GM19455 (cell line): ENCODE results near the gene SEMA6B.

Experiments
- ATAC-seq: cut with Tn5 transposase; IDR thresholded peaks from one replicate; pipeline ENCODE4 v1.9.1; 2021; ENCODE audit not compliant: unreplicated experiment

The SEMA6B gene

DNA sequence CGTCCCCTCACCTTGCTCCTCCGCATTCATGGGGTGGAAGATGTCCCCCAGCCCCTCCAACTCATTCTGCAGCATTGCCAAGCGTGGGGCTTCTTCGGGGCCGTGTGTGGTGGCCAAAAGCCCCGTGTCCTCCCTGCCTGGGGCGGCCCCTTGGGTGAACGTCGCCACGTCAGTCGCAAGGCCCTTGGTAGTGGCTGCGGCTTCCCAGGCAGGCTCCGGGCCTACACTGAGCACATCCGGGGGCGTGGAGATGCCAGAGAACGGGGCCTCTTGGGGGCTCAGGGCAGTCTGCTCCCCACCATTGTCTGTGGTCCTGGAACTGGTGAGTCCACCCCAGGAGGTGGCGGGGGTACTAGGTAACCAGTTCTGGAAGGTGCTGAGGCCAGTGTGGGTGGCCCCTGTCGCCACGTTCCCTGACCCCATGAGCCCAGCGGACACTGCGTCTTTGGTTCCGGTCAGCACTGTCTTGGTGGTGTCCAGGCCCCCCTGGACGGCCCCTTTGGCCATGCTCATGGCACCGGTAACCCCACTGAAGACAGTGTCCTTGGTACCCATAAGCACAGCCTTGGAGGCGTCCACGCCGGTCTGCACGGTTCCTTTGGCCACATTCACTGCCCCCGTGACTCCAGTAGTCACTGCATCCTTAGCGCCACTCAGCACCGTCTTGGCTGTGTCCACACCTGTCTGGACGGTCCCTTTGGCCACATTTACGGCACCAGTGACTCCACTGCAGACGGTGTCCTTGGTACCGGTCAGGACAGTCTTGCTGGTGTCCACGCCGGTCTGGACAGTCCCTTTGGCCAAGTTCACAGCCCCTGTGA is 48.8 kb downstream of the SEMA6B start:
- no peak for ATAC-seq

- ATAC-seq = no peak
Measured at GRCh38 chr19:4508698-4509097, 50.8 kb downstream of the SEMA6B start.

- no peak for ATAC-seq
Measured at GRCh38 chr19:4507804-4508203, 51.7 kb downstream of the SEMA6B start.

DNA sequence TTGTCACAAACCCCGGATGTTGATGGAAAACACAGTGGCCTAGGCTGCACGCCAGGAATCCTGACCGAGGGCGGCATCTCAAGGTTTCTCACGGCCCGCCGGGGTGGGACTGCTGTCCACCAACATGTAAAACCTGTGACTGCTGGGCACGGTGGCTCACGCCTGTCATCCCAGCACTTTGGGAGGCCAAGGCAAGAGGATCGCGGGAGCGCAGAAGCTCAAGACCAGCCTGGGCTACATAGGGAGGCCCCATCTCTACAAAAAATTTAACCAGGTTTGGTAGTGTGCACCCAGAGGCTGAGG is 52.4 kb downstream of the SEMA6B start:
- ATAC-seq = no peak

DNA sequence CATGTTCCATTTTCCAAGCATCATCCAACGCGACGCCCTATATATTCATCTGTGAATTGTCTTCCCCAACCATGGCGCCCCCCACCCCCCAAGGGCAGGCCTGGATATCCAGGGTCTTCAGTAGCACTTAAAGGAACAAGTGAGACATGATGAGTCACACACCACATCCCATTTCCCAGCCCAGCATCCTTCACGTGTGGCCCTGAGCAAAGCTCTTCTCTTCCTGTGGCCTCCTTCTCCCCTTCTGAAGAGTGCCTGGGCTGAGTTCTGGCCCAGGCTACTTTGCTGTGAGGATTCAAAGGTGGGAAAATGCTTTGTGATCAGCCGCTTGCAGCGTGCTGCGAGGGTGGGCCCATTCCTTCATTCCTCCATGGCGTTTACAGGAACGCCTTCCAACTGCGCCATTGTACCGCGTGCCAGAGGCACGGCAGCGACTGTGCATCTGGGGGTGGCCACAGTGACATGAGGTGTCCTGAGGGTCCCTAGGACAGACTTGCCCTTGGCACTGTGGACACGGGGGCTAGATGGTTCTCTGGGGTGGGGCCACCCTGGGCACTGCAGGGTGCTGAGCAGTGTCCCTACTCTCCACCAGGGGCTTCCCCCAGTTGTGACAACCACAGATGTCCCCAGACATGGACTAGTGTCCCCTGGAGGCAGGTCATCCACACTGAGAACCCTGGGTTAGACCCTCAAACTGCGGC is 52.9 kb downstream of the SEMA6B start:
- no peak for ATAC-seq

DNA sequence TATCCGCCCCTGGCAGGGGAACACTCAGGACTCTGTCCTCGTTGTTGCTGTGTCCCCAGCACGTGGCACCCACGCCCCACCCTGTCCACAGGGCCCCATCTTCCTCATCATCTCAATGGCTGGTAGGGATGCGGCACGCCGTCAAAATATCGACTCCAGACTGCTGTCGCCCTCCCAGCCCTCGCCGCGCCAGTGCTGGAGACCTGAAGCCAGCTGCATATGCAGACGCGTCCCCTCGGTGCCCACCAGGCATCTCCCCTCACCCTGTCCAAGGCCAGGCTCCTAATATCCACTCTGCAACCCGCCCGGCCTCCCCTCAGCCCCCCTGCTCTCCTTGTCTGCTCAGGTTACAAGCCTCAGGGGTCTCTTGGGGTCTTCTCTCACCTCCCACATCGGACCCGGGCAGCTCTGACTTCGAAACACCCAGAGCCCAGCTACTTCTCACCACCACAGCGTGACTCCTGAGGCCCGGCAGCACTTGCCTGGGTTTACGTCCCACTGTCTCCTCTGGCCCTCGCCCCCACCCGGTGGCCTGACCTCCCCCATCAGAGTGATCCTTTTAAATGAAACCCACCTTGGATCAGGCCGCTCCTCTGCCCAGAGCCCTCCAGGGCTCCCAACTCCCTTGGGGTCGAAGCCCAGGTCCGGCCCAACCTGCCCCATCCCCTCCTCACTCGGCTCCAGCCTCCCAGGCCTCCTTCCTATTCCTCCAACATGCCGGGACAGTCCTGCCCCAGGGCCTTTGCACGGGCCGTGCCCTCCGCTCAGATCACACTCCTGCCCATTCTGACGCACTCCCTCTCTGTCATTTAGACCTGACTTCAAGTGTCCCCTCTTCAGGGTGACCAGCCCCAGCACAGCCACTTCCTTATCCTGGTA is 53.7 kb downstream of the SEMA6B start:
- ATAC-seq = no peak

GRCh38 chr19:4504891-4505569 is 54.5 kb downstream of the SEMA6B start:
- no peak for ATAC-seq

GRCh38 chr19:4504297-4504701 is 55.2 kb downstream of the SEMA6B start:
- no peak for ATAC-seq

GRCh38 chr19:4503825-4504170 is 55.7 kb downstream of the SEMA6B start:
- ATAC-seq = no peak

DNA sequence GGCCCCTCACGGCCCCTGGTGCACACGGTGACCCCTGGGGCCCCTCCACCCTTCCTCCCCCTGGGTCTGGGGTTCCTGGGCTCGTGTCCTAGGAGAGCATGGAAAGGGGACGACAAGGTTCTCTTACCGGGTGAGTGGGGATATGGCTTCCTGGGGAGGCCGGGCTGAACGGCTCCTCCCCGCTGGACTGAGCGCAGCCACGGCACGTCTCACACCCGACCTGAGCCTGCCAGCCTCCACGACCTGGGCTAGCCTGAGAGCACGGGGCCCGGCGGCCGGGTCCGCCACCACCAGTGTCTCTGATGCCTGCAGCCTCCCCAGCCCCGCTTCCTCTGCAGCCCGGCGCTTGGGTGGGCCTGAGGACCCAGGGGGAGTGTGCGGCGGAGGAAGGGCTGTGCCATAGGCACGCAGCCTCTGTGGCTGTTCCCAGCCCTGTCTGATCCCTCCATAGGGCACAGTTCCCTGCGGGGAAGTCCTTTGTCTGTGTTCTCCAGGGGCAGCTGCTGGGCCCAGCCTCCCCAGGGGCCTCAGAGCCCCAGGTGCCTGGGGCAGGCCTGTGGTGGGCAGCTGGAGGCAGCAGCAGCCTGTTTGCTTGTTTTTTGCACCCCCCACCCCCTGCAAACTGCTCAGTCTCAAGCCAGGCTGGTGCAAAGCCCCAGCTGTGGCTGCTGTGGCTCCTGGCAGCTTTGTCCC is 56.2 kb downstream of the SEMA6B start:
- no peak for ATAC-seq

- no peak for ATAC-seq
Measured at GRCh38 chr19:4502282-4503131, 57.0 kb downstream of the SEMA6B start.

- no peak for ATAC-seq
Measured at GRCh38 chr19:4501691-4502090, 57.8 kb downstream of the SEMA6B start.

DNA sequence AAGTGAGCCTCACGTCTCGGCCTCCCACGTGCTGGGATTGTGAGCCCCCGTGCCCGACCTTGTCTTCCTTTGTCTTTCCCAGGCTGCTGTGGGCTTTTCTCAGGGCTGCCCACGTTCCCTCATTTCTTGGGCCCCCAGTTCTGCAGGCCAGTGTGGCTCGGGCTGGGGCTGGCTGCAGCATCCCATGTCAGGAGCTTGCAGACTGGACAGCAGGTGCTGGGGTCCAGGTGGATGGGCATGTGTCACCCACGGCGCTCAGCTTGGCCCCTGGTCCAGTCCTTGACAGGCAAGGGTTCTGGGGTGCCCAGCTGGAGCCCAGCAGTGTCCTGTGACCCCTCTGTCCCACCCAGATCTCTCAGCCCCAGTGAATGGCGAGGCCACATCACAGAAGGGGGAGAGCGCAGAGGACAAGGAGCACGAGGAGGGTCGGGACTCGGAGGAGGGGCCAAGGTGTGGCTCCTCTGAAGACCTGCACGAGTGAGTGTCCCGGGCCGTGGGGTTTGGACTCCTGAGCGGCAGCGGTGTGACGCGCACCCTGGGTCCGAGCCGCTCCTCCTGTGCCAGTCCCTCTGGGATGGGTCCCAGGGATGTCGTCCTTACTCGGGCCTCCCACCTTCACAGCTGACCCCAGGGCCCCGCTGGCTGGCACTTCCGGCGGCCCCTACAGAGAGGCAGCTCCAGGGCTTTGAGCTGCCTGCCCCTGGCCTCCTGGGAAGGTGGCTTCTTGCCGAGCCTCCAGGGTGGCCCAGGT is 58.5 kb downstream of the SEMA6B start:
- ATAC-seq = no peak

- ATAC-seq = no peak
Measured at GRCh38 chr19:4499855-4500254, 59.6 kb downstream of the SEMA6B start.

DNA sequence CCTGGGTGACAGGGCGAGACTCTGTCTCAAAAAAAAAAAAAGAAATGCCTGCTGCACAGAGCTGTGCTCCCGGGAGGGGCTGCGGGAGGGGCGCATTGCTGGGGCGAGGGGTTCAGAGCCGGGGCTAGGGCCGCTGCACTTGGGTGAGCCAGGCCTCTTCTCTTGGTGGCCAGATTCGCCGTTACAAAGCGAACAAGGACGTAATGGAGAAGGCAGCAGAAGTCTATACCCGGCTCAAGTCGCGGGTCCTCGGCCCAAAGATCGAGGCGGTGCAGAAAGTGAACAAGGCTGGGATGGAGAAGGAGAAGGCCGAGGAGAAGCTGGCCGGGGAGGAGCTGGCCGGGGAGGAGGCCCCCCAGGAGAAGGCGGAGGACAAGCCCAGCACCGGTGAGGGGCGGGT is 60.2 kb downstream of the SEMA6B start:
- ATAC-seq = no peak

DNA sequence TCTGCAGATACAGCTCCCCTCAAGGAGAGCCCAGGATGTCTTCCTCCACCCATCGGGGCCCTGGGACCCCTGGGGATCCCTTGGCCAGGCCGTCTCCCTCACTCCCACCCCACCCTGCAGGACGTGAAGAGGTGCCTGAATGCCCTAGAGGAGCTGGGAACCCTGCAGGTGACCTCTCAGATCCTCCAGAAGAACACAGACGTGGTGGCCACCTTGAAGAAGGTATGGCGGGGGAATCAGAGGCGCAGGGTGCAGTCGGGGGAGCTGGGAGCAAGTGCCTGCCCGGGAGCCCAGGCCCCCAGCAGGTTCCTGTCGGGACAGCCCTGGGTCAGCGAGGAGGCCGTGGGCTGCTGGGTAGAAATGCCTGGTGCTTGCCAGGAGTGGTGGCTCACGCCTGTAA is 60.8 kb downstream of the SEMA6B start:
- no peak for ATAC-seq

- ATAC-seq = no peak
Measured at GRCh38 chr19:4497770-4498389, 61.6 kb downstream of the SEMA6B start.

- no peak for ATAC-seq
Measured at GRCh38 chr19:4496304-4496703, 63.2 kb downstream of the SEMA6B start.

GRCh38 chr19:4495471-4495870 is 64.0 kb downstream of the SEMA6B start:
- no peak for ATAC-seq
